ENCODE data around the gene TMC1.
A peak's percentile ranks its signal among the peaks of the same experiment; 100 is the strongest.
"Not testable (repeated sequence)": the region's sequence is repeated elsewhere in the genome, so short reads cannot be mapped to it uniquely, and the experiment has no call there.

Gene TMC1

GRCh38 chr9:72827950-72828731 is 306.7 kb downstream of the TMC1 start:
- DNase-seq = no peak

GRCh38 chr9:72834994-72835393 is 313.6 kb downstream of the TMC1 start:
- DNase-seq = peak in 1 of 2 experiments; percentile 9

- no peak for DNase-seq
Observed at GRCh38 chr9:72836790-72837189, 315.4 kb downstream of the TMC1 start.

GRCh38 chr9:72839085-72839484 is 317.7 kb downstream of the TMC1 start:
- DNase-seq = no peak

GRCh38 chr9:72843520-72844439 is 322.4 kb downstream of the TMC1 start:
- DNase-seq = peak in 1 of 2 experiments; percentile 38

- no peak for DNase-seq
Observed at GRCh38 chr9:72844440-72844768, 323.0 kb downstream of the TMC1 start.

GRCh38 chr9:72845052-72845451 is 323.6 kb downstream of the TMC1 start:
- DNase-seq = not testable (repeated sequence)

- not testable (repeated sequence) for DNase-seq
Observed at GRCh38 chr9:72850209-72850608, 328.8 kb downstream of the TMC1 start.

- no peak for DNase-seq
Observed at GRCh38 chr9:72855321-72855720, 333.9 kb downstream of the TMC1 start.

- DNase-seq = peak in 1 of 2 experiments; percentile 28
Observed at GRCh38 chr9:72855890-72856523, 334.6 kb downstream of the TMC1 start.

GRCh38 chr9:72856972-72857623 is 335.7 kb downstream of the TMC1 start:
- peak in 1 of 2 experiments; percentile 60 for DNase-seq

- DNase-seq = no peak
Observed at GRCh38 chr9:72857624-72857996, 336.2 kb downstream of the TMC1 start.

GRCh38 chr9:72858089-72858912 is 336.9 kb downstream of the TMC1 start:
- DNase-seq = no peak

- DNase-seq = not testable (repeated sequence)
Observed at GRCh38 chr9:72862788-72863187, 341.4 kb downstream of the TMC1 start.

- no peak for DNase-seq
Observed at GRCh38 chr9:72863456-72864094, 342.2 kb downstream of the TMC1 start.

GRCh38 chr9:72864327-72864726 is 342.9 kb downstream of the TMC1 start:
- no peak for DNase-seq

- peak; percentile 19 to 38 for DNase-seq
Observed at GRCh38 chr9:72871685-72872084, 350.3 kb downstream of the TMC1 start.

- peak in 1 of 2 experiments; percentile 13 for DNase-seq
Observed at GRCh38 chr9:72872718-72873117, 351.3 kb downstream of the TMC1 start.

- no peak for DNase-seq
Observed at GRCh38 chr9:72873456-72873855, 352.0 kb downstream of the TMC1 start.

- DNase-seq = no peak
Observed at GRCh38 chr9:72874344-72874743, 352.9 kb downstream of the TMC1 start.

- no peak for DNase-seq
Observed at GRCh38 chr9:72875221-72875620, 353.8 kb downstream of the TMC1 start.

All from NCI-H526 (cell line).